OCI-LY1 (cell line): ENCODE data around the gene DCLK1.

ENCODE experiments used
- H2AFZ ChIP-seq: fragments of 200-600 bp; sonication (generic), shearing (Covaris generic); 2 replicates; pipeline ENCODE4 v1.6.0; 2014; ENCODE audit warnings: antibody characterized with exemption, mild to moderate bottlenecking, low read length
- H3F3A ChIP-seq: fragments of 200-600 bp; sonication (generic), shearing (Covaris generic); 2 replicates; pipeline ENCODE4 v1.6.0; 2014; ENCODE audit warnings: mild to moderate bottlenecking, antibody characterized with exemption, low read length, moderate library complexity; ENCODE audit not compliant: insufficient read depth
- H3K27ac ChIP-seq: fragments of 200-600 bp; sonication (generic); 2 replicates; pipeline ENCODE4 v1.5.1; 2014; ENCODE audit warnings: low read length, mixed run types, mild to moderate bottlenecking, low read depth; ENCODE audit not compliant: poor library complexity, severe bottlenecking
- H3K27me3 ChIP-seq: fragments of 200-600 bp; sonication (generic); 2 replicates; pipeline ENCODE4 v1.6.0; 2014; ENCODE audit warnings: antibody characterized with exemption, mild to moderate bottlenecking, low read length, moderate library complexity; ENCODE audit not compliant: insufficient read depth
- H3K36me3 ChIP-seq: fragments of 200-600 bp; sonication (generic); 2 replicates; pipeline ENCODE4 v1.6.1; 2014; ENCODE audit warnings: mild to moderate bottlenecking, antibody characterized with exemption, low read length, moderate library complexity, mixed read lengths; ENCODE audit not compliant: insufficient read depth
- H3K4me1 ChIP-seq: fragments of 200-600 bp; sonication (generic); 2 replicates; pipeline ENCODE4 v1.5.1; 2014; ENCODE audit warnings: mild to moderate bottlenecking, low read length, moderate library complexity; ENCODE audit not compliant: insufficient read depth, severe bottlenecking
- H3K4me2 ChIP-seq: fragments of 200-600 bp; sonication (generic), shearing (Covaris generic); 2 replicates; pipeline ENCODE4 v1.6.1; 2014; ENCODE audit warnings: low read length
- H3K4me3 ChIP-seq: fragments of 200-600 bp; sonication (generic); 2 replicates; pipeline ENCODE4 v1.5.1; 2014; ENCODE audit warnings: low read length, low read depth, mild to moderate bottlenecking, mixed read lengths; ENCODE audit not compliant: poor library complexity, severe bottlenecking
- H3K79me2 ChIP-seq: fragments of 200-600 bp; shearing (Covaris generic); 2 replicates; pipeline ENCODE4 v1.6.1; 2016; ENCODE audit warnings: mixed run types, low read length, mixed read lengths; ENCODE audit not compliant: insufficient read depth
- H3K9ac ChIP-seq: fragments of 200-600 bp; sonication (generic), shearing (Covaris generic); 2 replicates; pipeline ENCODE4 v1.6.1; 2014; ENCODE audit warnings: mild to moderate bottlenecking, low read length, mixed read lengths
- H3K9me2 ChIP-seq: fragments of 200-600 bp; sonication (generic), shearing (Covaris generic); 2 replicates; pipeline ENCODE4 v1.6.1; 2014; ENCODE audit warnings: low read depth, mild to moderate bottlenecking, low read length, mixed read lengths
- H3K9me3 ChIP-seq: fragments of 200-600 bp; shearing (Covaris generic); 2 replicates; pipeline ENCODE4 v1.6.1; 2014; ENCODE audit warnings: low read length, mixed read lengths
- H4K20me1 ChIP-seq: fragments of 200-600 bp; sonication (generic), shearing (Covaris generic); 2 replicates; pipeline ENCODE4 v1.6.0; 2016; ENCODE audit warnings: mild to moderate bottlenecking, low read length; ENCODE audit not compliant: insufficient read depth
- EZH2 ChIP-seq: fragments of 200-600 bp; sonication (generic), shearing (Covaris generic); IDR thresholded peaks from 2 replicates; pipeline ENCODE4 v1.8.0; 2017; ENCODE audit warnings: borderline replicate concordance, mixed run types, mild to moderate bottlenecking, antibody characterized with exemption, low read length, moderate library complexity, mixed read lengths
- TF ChIP-seq, protein P1 (sequence below): fragments of 200-600 bp; sonication (generic), shearing (Covaris generic); IDR thresholded peaks from 2 replicates; pipeline ENCODE4 v1.5.1; 2017; ENCODE audit warnings: mild to moderate bottlenecking, antibody characterized with exemption, low read length, moderate library complexity, mixed read lengths

DCLK1 gene

DNA sequence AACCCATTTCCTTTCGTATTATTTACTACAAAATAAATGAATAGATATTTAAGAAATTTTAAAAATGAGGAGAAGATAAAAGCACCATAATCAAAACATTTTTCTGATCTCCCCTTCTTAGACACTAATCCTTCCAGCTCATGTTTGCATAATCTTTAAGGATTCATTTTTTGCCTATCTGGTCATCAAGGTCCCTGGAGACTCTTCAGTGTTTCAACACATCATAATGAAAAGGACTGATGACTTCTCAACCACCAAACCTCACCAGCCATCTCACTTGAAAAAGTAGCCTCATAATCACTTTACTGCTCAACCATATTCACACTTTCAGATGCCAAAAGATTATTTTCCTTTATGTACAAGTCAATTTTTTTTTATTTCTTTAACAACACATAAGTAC is 80.1 kb downstream of the DCLK1 start:
- H3K27ac ChIP-seq, result no peak overlapping the region
- H3K36me3 ChIP-seq, result no peaks in the 10 kb centered on the region
- no peak overlapping the region for H3K4me3 ChIP-seq
- H3F3A ChIP-seq, result no peaks in the 10 kb centered on the region
- no peaks in the 10 kb centered on the region for H3K79me2 ChIP-seq
- no peaks in the 10 kb centered on the region for H3K9me2 ChIP-seq
- no peaks in the 10 kb centered on the region for H3K4me1 ChIP-seq
- no peak overlapping the region for H3K9ac ChIP-seq
- H2AFZ ChIP-seq, result no peak overlapping the region
- H3K9me3 ChIP-seq, result no peaks in the 10 kb centered on the region
- no peak overlapping the region for H3K4me2 ChIP-seq
- no peaks in the 10 kb centered on the region for H3K27me3 ChIP-seq
- TF ChIP-seq EZH2, result no peak
- TF ChIP-seq, protein P1, sequence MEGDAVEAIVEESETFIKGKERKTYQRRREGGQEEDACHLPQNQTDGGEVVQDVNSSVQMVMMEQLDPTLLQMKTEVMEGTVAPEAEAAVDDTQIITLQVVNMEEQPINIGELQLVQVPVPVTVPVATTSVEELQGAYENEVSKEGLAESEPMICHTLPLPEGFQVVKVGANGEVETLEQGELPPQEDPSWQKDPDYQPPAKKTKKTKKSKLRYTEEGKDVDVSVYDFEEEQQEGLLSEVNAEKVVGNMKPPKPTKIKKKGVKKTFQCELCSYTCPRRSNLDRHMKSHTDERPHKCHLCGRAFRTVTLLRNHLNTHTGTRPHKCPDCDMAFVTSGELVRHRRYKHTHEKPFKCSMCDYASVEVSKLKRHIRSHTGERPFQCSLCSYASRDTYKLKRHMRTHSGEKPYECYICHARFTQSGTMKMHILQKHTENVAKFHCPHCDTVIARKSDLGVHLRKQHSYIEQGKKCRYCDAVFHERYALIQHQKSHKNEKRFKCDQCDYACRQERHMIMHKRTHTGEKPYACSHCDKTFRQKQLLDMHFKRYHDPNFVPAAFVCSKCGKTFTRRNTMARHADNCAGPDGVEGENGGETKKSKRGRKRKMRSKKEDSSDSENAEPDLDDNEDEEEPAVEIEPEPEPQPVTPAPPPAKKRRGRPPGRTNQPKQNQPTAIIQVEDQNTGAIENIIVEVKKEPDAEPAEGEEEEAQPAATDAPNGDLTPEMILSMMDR, result no peak
- no peaks in the 10 kb centered on the region for H4K20me1 ChIP-seq

DNA sequence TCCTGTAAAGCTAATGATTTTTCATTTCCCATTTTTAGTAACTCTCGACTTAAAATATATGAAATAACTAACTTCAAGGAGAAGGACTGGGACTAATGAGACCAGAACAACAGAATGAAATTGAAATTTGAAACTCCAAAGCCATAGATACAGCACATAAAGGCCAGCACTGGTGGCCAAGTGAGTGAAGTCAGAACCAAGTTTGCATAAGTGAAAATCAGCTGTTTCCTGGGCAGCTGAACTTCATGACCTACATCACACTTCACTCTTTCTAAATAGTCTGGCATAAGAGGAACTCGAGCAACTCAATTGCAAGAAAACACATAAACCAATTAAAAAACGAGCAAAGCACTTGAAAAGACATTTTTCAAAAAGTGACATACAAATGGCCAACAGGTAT is 84.5 kb downstream of the DCLK1 start:
- no peak overlapping the region for H3K9ac ChIP-seq
- H3K27me3 ChIP-seq, result no peaks in the 10 kb centered on the region
- H2AFZ ChIP-seq, result no peak overlapping the region
- no peaks in the 10 kb centered on the region for H3K79me2 ChIP-seq
- H3K27ac ChIP-seq, result no peak overlapping the region
- H3K9me3 ChIP-seq, result no peaks in the 10 kb centered on the region
- no peaks in the 10 kb centered on the region for H3K4me1 ChIP-seq
- no peaks in the 10 kb centered on the region for H3F3A ChIP-seq
- no peak overlapping the region for H3K4me3 ChIP-seq
- H4K20me1 ChIP-seq, result no peaks in the 10 kb centered on the region
- H3K36me3 ChIP-seq, result no peaks in the 10 kb centered on the region
- TF ChIP-seq, protein P1, result no peak
- TF ChIP-seq EZH2, result no peak
- no peaks in the 10 kb centered on the region for H3K9me2 ChIP-seq
- H3K4me2 ChIP-seq, result no peak overlapping the region

DNA sequence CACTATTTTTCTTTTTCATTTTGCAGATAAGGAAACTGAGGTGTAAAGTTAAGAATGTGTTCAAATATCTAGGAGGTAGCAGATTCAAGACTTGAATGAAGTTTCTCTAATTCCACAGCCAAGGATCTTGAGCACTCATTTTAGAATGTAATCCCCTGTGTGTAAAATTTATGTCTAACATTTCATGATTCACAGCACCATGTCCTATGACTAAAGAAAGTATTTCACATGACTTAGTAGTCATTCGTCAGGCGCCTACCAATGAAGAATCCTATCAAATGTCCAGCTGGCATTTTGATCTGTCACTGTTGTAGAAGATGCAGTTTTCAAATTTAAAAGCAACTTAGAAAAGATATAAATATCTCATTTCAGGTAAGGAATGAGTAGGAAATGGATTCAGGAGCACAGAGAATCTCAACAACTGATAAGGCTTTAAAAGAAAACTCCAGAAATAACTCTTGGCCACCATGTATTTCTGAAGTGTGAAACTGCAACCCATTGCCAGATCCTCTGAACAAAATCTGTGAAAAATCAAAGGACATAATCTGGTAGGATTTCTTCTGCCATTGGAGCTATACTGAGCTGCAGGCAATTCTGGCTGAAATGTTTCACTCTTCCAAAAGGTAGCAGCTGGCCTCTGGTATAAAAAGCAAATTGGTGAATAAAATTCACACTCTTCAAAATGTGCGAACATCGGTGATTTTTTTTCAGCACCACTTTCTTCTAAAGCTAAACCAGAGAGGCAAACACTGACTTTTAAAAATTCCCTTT is 92.2 kb downstream of the DCLK1 start:
- Histone ChIP-seq H3K4me1 (no peaks in the 10 kb centered on the region), H3F3A (no peaks in the 10 kb centered on the region), H3K4me2 (no peak overlapping the region), H4K20me1 (no peaks in the 10 kb centered on the region), H3K36me3 (no peaks in the 10 kb centered on the region), H3K9me3 (no peaks in the 10 kb centered on the region), H3K27me3 (no peaks in the 10 kb centered on the region), H2AFZ (no peak overlapping the region), H3K9ac (no peak overlapping the region), H3K79me2 (no peaks in the 10 kb centered on the region), H3K4me3 (no peak overlapping the region), H3K9me2 (no peaks in the 10 kb centered on the region), H3K27ac (no peak overlapping the region)
- TF ChIP-seq, protein P1, result no peak
- no peak for TF ChIP-seq EZH2
